Hippocampal formation (tissue), 2 donors: ENCODE results near the gene AATK.

Source experiments
- DNase-seq, 2 donors: peaks; one replicate each; lab custom pipeline; 2025; lab: John Stamatoyannopoulos, UW

Gene AATK

GRCh38 chr17:81144423-81144781, 21.6 kb downstream of the AATK start:
- DNase-seq = no peak

- no peak for DNase-seq
Measured at GRCh38 chr17:81143717-81144422, 22.2 kb downstream of the AATK start.

- DNase-seq = no peak
Measured at GRCh38 chr17:81143200-81143527, 22.9 kb downstream of the AATK start.

- DNase-seq = peak; percentile 46 to 75
Measured at GRCh38 chr17:81142301-81143199, 23.5 kb downstream of the AATK start.

GRCh38 chr17:81140695-81141094, 25.3 kb downstream of the AATK start:
- no peak for DNase-seq

GRCh38 chr17:81140018-81140417, 26.0 kb downstream of the AATK start:
- DNase-seq = no peak

- DNase-seq = no peak
Measured at GRCh38 chr17:81139428-81139827, 26.6 kb downstream of the AATK start.

GRCh38 chr17:81138500-81138899, 27.5 kb downstream of the AATK start:
- DNase-seq = no peak

GRCh38 chr17:81138083-81138482, 27.9 kb downstream of the AATK start:
- DNase-seq = no peak

- no peak for DNase-seq
Measured at GRCh38 chr17:81137248-81137647, 28.8 kb downstream of the AATK start.

GRCh38 chr17:81136366-81136765, 29.7 kb downstream of the AATK start:
- no peak for DNase-seq

- DNase-seq = peak; percentile 39 to 46
Measured at GRCh38 chr17:81135505-81136278, 30.3 kb downstream of the AATK start.

- no peak for DNase-seq
Measured at GRCh38 chr17:81134064-81134781, 31.8 kb downstream of the AATK start.

GRCh38 chr17:81132770-81133723, 33.0 kb downstream of the AATK start:
- DNase-seq = peak in 1 of 2 donors; percentile 43

GRCh38 chr17:81132197-81132540, 33.9 kb downstream of the AATK start:
- no peak for DNase-seq

GRCh38 chr17:81131486-81132196, 34.4 kb downstream of the AATK start:
- DNase-seq = no peak

- DNase-seq = peak; percentile 69 to 77
Measured at GRCh38 chr17:81130385-81131361, 35.3 kb downstream of the AATK start.

- DNase-seq = no peak
Measured at GRCh38 chr17:81129711-81130367, 36.2 kb downstream of the AATK start.
